Endothelial cell of umbilical vein (primary cell): ENCODE data around the gene PIGQ. TPM values are rescaled to one million over a fixed set of nuclear protein-coding genes. Genes with fewer than 3 reads are reported as not detected.

Source experiments
- BruUV-seq: library from RNA; stranded (reverse); fragments of 400-500 nt; replicated peaks from 2 replicates; lab custom pipeline; 2021; lab: Mats Ljungman, UMichigan
- CTCF ChIA-PET: fragments of 300-600, 350-600 bp; sonication (Branson Sonifier 250); formaldehyde crosslinking; loops from one replicate; lab custom pipeline; 2021; ENCODE audit warnings: antibody characterized with exemption, inconsistent platforms; lab: Charles Lee
- POLR2A ChIA-PET: fragments of 300-600, 350-600 bp; sonication (Branson Sonifier 250); formaldehyde crosslinking; loops from one replicate; lab custom pipeline; 2021; ENCODE audit warnings: antibody characterized with exemption, inconsistent platforms; lab: Charles Lee
- DNase-seq: peaks from one replicate; pipeline ENCODE4 v3.0.0-alpha.2; 2011; ENCODE audit warnings: low read depth, low spot score
- FAIRE-seq: peaks from 2 replicates; lab custom pipeline; 2011; peaks lifted over from hg19 to GRCh38; lab: Jason Lieb, UNC
- H2AFZ ChIP-seq: 2 replicates; pipeline ENCODE4 v1.6.0; 2012; ENCODE audit warnings: low read depth, low read length, control low read depth, inconsistent platforms
- H3K27ac ChIP-seq: 2 replicates; pipeline ENCODE4 v1.5.1; 2011; ENCODE audit warnings: low read depth, mild to moderate bottlenecking, control low read depth, low read length, moderate library complexity; ENCODE audit not compliant: insufficient read depth
- H3K27me3 ChIP-seq, 2 experiments: 2 replicates each; pipeline versions ENCODE4 v1.6.0 to v1.6.1; 2011; ENCODE audit warnings: low read length in 2 of 2, mixed read lengths in 1 of 2; ENCODE audit not compliant: control insufficient read depth in 2 of 2, insufficient read depth in 2 of 2
- H3K36me3 ChIP-seq, 2 experiments: 2 replicates in 1 of 2; 3 replicates in 1 of 2; pipeline ENCODE4 v1.5.1; 2011; ENCODE audit warnings: low read length in 2 of 2, mild to moderate bottlenecking in 1 of 2, moderate library complexity in 1 of 2; ENCODE audit not compliant: control insufficient read depth in 2 of 2, insufficient read depth in 2 of 2; ENCODE audit errors: extremely low read depth in 1 of 2
- H3K4me1 ChIP-seq: 3 replicates; pipeline ENCODE4 v1.5.1; 2011; ENCODE audit warnings: mild to moderate bottlenecking, low read length; ENCODE audit not compliant: control insufficient read depth, insufficient read depth; ENCODE audit errors: extremely low read depth
- H3K4me2 ChIP-seq: 2 replicates; pipeline ENCODE4 v1.6.1; 2011; ENCODE audit warnings: low read length, control low read depth, mixed read lengths; ENCODE audit not compliant: insufficient read depth
- H3K4me3 ChIP-seq, 3 experiments: fragments of 200-600 bp in 1 of 3; sonication (generic), shearing (Covaris generic) in 1 of 3; replicated peaks in 1 of 3; 2 replicates each; pipeline ENCODE4 v1.5.1; 2011 to 2016; ENCODE audit warnings: control low read depth in 3 of 3, low read length in 3 of 3, mild to moderate bottlenecking in 2 of 3, inconsistent platforms in 1 of 3, low read depth in 1 of 3, moderate library complexity in 1 of 3; ENCODE audit not compliant: insufficient read depth in 1 of 3
- H3K79me2 ChIP-seq: 2 replicates; pipeline ENCODE4 v1.6.0; 2012; ENCODE audit warnings: low read length, inconsistent platforms; ENCODE audit not compliant: control insufficient read depth, insufficient read depth
- H3K9ac ChIP-seq: replicated peaks from 2 replicates; pipeline ENCODE3; 2011; ENCODE audit warnings: low read length, control low read depth; ENCODE audit not compliant: insufficient read depth; ENCODE audit errors: extremely low read depth
- H3K9me1 ChIP-seq: replicated peaks from 3 replicates; pipeline ENCODE4 v1.6.0; 2011; ENCODE audit warnings: mild to moderate bottlenecking, low read length; ENCODE audit not compliant: control insufficient read depth, insufficient read depth; ENCODE audit errors: extremely low read depth
- H3K9me3 ChIP-seq: replicated peaks from 2 replicates; pipeline ENCODE4 v1.5.1; 2012; ENCODE audit warnings: low read length, inconsistent platforms; ENCODE audit not compliant: control insufficient read depth, insufficient read depth
- H4K20me1 ChIP-seq: replicated peaks from 2 replicates; pipeline ENCODE3; 2011; ENCODE audit warnings: mild to moderate bottlenecking, low read length; ENCODE audit not compliant: control insufficient read depth, insufficient read depth; ENCODE audit errors: extremely low read depth
- EZH2 ChIP-seq: IDR thresholded peaks from 2 replicates; pipeline ENCODE4 v1.6.1; 2012; ENCODE audit warnings: borderline replicate concordance, low read depth, mild to moderate bottlenecking, moderate library complexity, low read length, inconsistent platforms; ENCODE audit not compliant: severe bottlenecking
- GATA2 ChIP-seq: IDR thresholded peaks from 2 replicates; pipeline ENCODE4 v1.7.0; 2011; ENCODE audit warnings: low read depth, mild to moderate bottlenecking, moderate library complexity, mixed read lengths, low read length; ENCODE audit not compliant: insufficient read length, insufficient read depth
- JUN ChIP-seq: IDR thresholded peaks from 2 replicates; pipeline ENCODE4 v1.6.1; 2011; ENCODE audit warnings: borderline replicate concordance, low read depth; ENCODE audit not compliant: insufficient read length, insufficient read depth
- MYC ChIP-seq: IDR thresholded peaks from one replicate; pipeline ENCODE4 v1.6.1; 2011; ENCODE audit warnings: mild to moderate bottlenecking, low read depth, low read length
- POLR2A ChIP-seq: IDR thresholded peaks from 2 replicates; pipeline ENCODE4 v1.6.1; 2012; ENCODE audit warnings: low read depth, mild to moderate bottlenecking, control low read depth, low read length
- POLR2AphosphoS5 ChIP-seq: IDR thresholded peaks from 2 replicates; pipeline ENCODE4 v1.6.1; 2012; ENCODE audit warnings: low read depth, mild to moderate bottlenecking, control low read depth, low read length, moderate library complexity; ENCODE audit not compliant: insufficient read depth
- dilution Hi-C: fragments of 300-500 bp; cut with MboI; formaldehyde crosslinking; loops from one replicate; pipeline ENCODE4 v1.15.0; 2019; ENCODE audit warnings: low sequenced_read_pairs; ENCODE audit not compliant: extremely low pct_ligation_motif_present
- intact Hi-C: fragments of 100-400 bp; cut with micrococcal nuclease; formaldehyde crosslinking; loops from one replicate; pipeline ENCODE4 v1.10.0; 2022
- polyA plus RNA-seq, 4 experiments: library from polyadenylated mRNA; depleted of rRNA in 3 of 4; stranded (reverse) in 3 of 4; unstranded in 1 of 4; fragments of >200 nt; gene quantifications; 2 replicates each; pipeline versions ENCODE4 v1.2.1 to v1.2.3, GENCODE V29; 2011 to 2012; ENCODE audit warnings: missing spikeins in 1 of 4
- total RNA-seq: library from RNA; stranded (reverse); gene quantifications from 2 replicates; pipeline ENCODE4 v1.2.3, GENCODE V29; 2021
- TF ChIP-seq, protein P1 (sequence below): IDR thresholded peaks from 2 replicates; pipeline ENCODE4 v1.6.1; 2011; ENCODE audit not compliant: insufficient read depth, insufficient read length
- TF ChIP-seq, protein P2 (sequence below), 2 donors: IDR thresholded peaks; 1 replicate in 1 of 2; 2 replicates in 1 of 2; pipeline ENCODE4 v1.5.1; 2011; ENCODE audit warnings: low read length in 2 of 2, mild to moderate bottlenecking in 2 of 2, moderate library complexity in 2 of 2, control low read depth in 1 of 2, inconsistent platforms in 1 of 2, low read depth in 1 of 2; ENCODE audit not compliant: insufficient read depth in 1 of 2; ENCODE audit errors: extremely low read depth in 1 of 2

Gene PIGQ
- total and polyA plus RNA-seq, 2 donors (not counting 3 experiments of a cell fraction or from before 2014, with no cell fraction given): 66.9 to 67.7 TPM

DNA sequence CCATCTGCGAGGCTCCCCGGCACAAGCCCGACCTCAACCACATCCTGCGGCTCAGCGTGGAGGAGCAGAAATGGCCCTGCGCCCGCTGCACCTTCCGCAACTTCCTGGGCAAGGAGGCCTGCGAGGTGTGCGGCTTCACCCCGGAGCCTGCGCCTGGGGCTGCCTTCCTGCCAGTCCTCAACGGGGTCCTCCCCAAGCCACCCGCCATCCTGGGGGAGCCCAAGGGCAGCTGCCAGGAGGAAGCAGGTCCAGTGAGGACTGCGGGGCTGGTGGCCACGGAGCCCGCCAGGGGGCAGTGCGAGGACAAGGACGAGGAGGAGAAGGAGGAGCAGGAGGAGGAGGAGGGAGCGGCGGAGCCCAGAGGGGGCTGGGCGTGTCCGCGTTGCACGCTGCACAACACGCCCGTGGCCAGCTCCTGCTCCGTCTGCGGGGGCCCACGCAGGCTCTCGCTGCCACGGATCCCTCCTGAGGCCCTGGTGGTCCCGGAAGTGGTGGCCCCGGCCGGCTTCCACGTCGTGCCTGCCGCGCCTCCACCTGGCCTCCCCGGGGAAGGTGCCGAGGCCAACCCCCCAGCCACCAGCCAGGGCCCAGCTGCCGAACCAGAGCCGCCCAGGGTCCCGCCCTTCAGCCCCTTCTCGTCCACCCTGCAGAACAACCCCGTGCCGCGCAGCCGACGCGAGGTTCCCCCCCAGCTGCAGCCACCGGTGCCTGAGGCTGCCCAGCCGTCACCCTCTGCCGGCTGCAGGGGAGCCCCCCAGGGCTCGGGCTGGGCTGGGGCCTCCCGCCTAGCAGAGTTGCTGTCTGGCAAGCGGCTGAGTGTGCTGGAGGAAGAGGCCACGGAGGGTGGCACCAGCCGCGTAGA is 22.6 kb upstream of the PIGQ start:
- BruUV-seq: no TSS peak
- intact Hi-C loops (no loop called here), dilution Hi-C loops (no loop called here)
- peaks cover 0 to 13% of the 10 kb centered on the region in 2 experiments for H3K36me3 ChIP-seq
- H3K9me3 ChIP-seq: no peaks in the 10 kb centered on the region
- FAIRE-seq (no peak), DNase-seq (peak; percentile 21)
- CTCF ChIA-PET: no interaction called here
- H2AFZ ChIP-seq: no peak overlapping the region
- no peaks in the 10 kb centered on the region for H3K4me1 ChIP-seq
- H3K79me2 ChIP-seq: peaks cover 35% of the 10 kb centered on the region
- POLR2A ChIA-PET: no interaction called here
- no peaks in the 10 kb centered on the region for H4K20me1 ChIP-seq
- H3K27ac ChIP-seq: no peak overlapping the region
- H3K9ac ChIP-seq: no peak overlapping the region
- no peak overlapping the region for H3K4me2 ChIP-seq
- H3K9me1 ChIP-seq: no peaks in the 10 kb centered on the region
- TF ChIP-seq, protein P1, sequence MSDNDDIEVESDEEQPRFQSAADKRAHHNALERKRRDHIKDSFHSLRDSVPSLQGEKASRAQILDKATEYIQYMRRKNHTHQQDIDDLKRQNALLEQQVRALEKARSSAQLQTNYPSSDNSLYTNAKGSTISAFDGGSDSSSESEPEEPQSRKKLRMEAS: no peak
- TF ChIP-seq POLR2A: no peak
- TF ChIP-seq, protein P2, sequence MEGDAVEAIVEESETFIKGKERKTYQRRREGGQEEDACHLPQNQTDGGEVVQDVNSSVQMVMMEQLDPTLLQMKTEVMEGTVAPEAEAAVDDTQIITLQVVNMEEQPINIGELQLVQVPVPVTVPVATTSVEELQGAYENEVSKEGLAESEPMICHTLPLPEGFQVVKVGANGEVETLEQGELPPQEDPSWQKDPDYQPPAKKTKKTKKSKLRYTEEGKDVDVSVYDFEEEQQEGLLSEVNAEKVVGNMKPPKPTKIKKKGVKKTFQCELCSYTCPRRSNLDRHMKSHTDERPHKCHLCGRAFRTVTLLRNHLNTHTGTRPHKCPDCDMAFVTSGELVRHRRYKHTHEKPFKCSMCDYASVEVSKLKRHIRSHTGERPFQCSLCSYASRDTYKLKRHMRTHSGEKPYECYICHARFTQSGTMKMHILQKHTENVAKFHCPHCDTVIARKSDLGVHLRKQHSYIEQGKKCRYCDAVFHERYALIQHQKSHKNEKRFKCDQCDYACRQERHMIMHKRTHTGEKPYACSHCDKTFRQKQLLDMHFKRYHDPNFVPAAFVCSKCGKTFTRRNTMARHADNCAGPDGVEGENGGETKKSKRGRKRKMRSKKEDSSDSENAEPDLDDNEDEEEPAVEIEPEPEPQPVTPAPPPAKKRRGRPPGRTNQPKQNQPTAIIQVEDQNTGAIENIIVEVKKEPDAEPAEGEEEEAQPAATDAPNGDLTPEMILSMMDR (IDR thresholded peaks at IDR 0.05; ENCODE audit: extremely low read depth in 1 of 2, insufficient read depth in 1 of 2, low read depth in 1 of 2, low read length in 2 of 2): peak in 1 of 2 donors; percentile 39
- no peak for TF ChIP-seq MYC
- no peak for TF ChIP-seq GATA2
- TF ChIP-seq JUN: no peak
- TF ChIP-seq EZH2: no peak
- no peak for TF ChIP-seq POLR2AphosphoS5
- H3K4me3 ChIP-seq: no peak overlapping the region
- H3K27me3 ChIP-seq: no peaks in the 10 kb centered on the region
